HepG2 (cell line): ENCODE results near the gene PGGT1B. TPM values are rescaled to one million over a fixed set of nuclear protein-coding genes. Genes with fewer than 3 reads are reported as not detected.
A peak's percentile ranks its signal among the peaks of the same experiment; 100 is the strongest.

Experiments used
- FOXK1 ChIP-seq: sonication (generic); formaldehyde crosslinking; IDR thresholded peaks from 2 replicates; pipeline ENCODE4 v1.4.0; 2020; ENCODE audit warnings: low read depth, missing genetic modification reagents, borderline replicate concordance
- HDAC6 ChIP-seq: fragments of 200-600 bp; sonication (generic); IDR thresholded peaks from 2 replicates; pipeline ENCODE4 v1.7.0; 2017; ENCODE audit warnings: mild to moderate bottlenecking, antibody characterized with exemption, low read length, low read depth
- HIVEP1 ChIP-seq: sonication (generic); formaldehyde crosslinking; IDR thresholded peaks from 2 replicates; pipeline ENCODE4 v1.4.0; 2020; ENCODE audit warnings: mild to moderate bottlenecking, missing genetic modification reagents
- HOMEZ ChIP-seq: IDR thresholded peaks from 2 replicates; pipeline ENCODE4 v1.6.1; 2016; ENCODE audit warnings: low read depth
- NCOA2 ChIP-seq: sonication (generic); formaldehyde crosslinking; IDR thresholded peaks from 2 replicates; pipeline ENCODE4 v1.8.0; 2022; ENCODE audit warnings: inconsistent platforms
- NPAS2 ChIP-seq: sonication (generic); formaldehyde crosslinking; IDR thresholded peaks from 2 replicates; pipeline ENCODE4 v1.8.0; 2022; ENCODE audit warnings: mild to moderate bottlenecking, missing genetic modification reagents, borderline replicate concordance
- PBX3 ChIP-seq: sonication (generic); formaldehyde crosslinking; IDR thresholded peaks from 2 replicates; pipeline ENCODE4 v1.8.1; 2023; ENCODE audit warnings: missing genetic modification reagents, inconsistent platforms, borderline replicate concordance
- TFDP2 ChIP-seq: sonication (generic); formaldehyde crosslinking; IDR thresholded peaks from 2 replicates; pipeline ENCODE4 v1.4.0; 2020; ENCODE audit warnings: missing genetic modification reagents
- THAP11 ChIP-seq: IDR thresholded peaks from 2 replicates; pipeline ENCODE4 v1.6.1; 2016; ENCODE audit warnings: missing biosample characterization, missing genetic modification reagents
- ZMYM4 ChIP-seq: sonication (generic); formaldehyde crosslinking; IDR thresholded peaks from 2 replicates; pipeline ENCODE4 v1.8.1; 2023; ENCODE audit warnings: mild to moderate bottlenecking, missing genetic modification reagents
- ZNF138 ChIP-seq: sonication (generic); formaldehyde crosslinking; IDR thresholded peaks from 2 replicates; pipeline ENCODE4 v1.5.0; 2020; ENCODE audit warnings: mild to moderate bottlenecking, low read depth, missing genetic modification reagents
- ZNF264 ChIP-seq: sonication (generic); formaldehyde crosslinking; IDR thresholded peaks from 2 replicates; pipeline ENCODE4 v1.4.0; 2020; ENCODE audit warnings: missing genetic modification reagents
- ZNF430 ChIP-seq: sonication (generic); formaldehyde crosslinking; IDR thresholded peaks from 2 replicates; pipeline ENCODE4 v1.9.0; 2021; ENCODE audit warnings: mild to moderate bottlenecking, missing genetic modification reagents
- ZNF446 ChIP-seq: sonication (generic); formaldehyde crosslinking; IDR thresholded peaks from 2 replicates; pipeline ENCODE4 v1.5.0; 2020; ENCODE audit warnings: mild to moderate bottlenecking, missing genetic modification reagents
- ZNF569 ChIP-seq: sonication (generic); formaldehyde crosslinking; IDR thresholded peaks from 2 replicates; pipeline ENCODE4 v1.5.0; 2020; ENCODE audit warnings: mild to moderate bottlenecking, missing genetic modification reagents, moderate library complexity, borderline replicate concordance
- ZNF615 ChIP-seq: sonication (generic); formaldehyde crosslinking; IDR thresholded peaks from 2 replicates; pipeline ENCODE4 v1.5.0; 2020; ENCODE audit warnings: mild to moderate bottlenecking, missing genetic modification reagents, borderline replicate concordance
- ZNF878 ChIP-seq: sonication (generic); formaldehyde crosslinking; IDR thresholded peaks from 2 replicates; pipeline ENCODE4 v1.8.1; 2023; ENCODE audit warnings: mild to moderate bottlenecking, missing genetic modification reagents, moderate library complexity
- ZSCAN25 ChIP-seq: sonication (generic); formaldehyde crosslinking; IDR thresholded peaks from 2 replicates; pipeline ENCODE4 v1.8.0; 2022; ENCODE audit warnings: mild to moderate bottlenecking, missing genetic modification reagents
- polyA plus RNA-seq, 8 experiments: library from polyadenylated mRNA; depleted of rRNA in 3 of 8; stranded (reverse) in 7 of 8; unstranded in 1 of 8; fragments of >200 nt; fragmentation: Illumina TruSeq in 4 of 8; extraction: Trizol in 4 of 8; gene quantifications; 2 replicates each; pipeline versions ENCODE4 v1.2.1 to v1.2.3, GENCODE V29; 2011 to 2016; ENCODE audit warnings: low read depth in 4 of 8, missing spikeins in 1 of 8, mixed read lengths in 1 of 8; ENCODE audit not compliant: insufficient read depth in 1 of 8
- total RNA-seq, 5 experiments: library from RNA; depleted of rRNA; stranded (reverse); fragments of >200 nt; fragmentation: Illumina TruSeq; extraction: Trizol; gene quantifications; 2 replicates each; pipeline ENCODE4 v1.2.3, GENCODE V29; 2016; ENCODE audit warnings: low read depth in 1 of 5
- TF ChIP-seq, protein P1 (sequence below): sonication (generic); formaldehyde crosslinking; IDR thresholded peaks from 2 replicates; pipeline ENCODE4 v1.4.0; 2020; ENCODE audit warnings: missing genetic modification reagents
- TF ChIP-seq, protein P2 (sequence below): sonication (generic); formaldehyde crosslinking; IDR thresholded peaks from 2 replicates; pipeline ENCODE4 v1.9.0; 2022; ENCODE audit warnings: missing genetic modification reagents, mild to moderate bottlenecking, borderline replicate concordance
- TF ChIP-seq, protein P3 (sequence below): sonication (generic); formaldehyde crosslinking; IDR thresholded peaks from 2 replicates; pipeline ENCODE4 v1.8.0; 2022; ENCODE audit warnings: low read depth, missing genetic modification reagents

PGGT1B gene
- total and polyA plus RNA-seq, 2 of the 13 experiments (the other 11 are each of a cell fraction or from before 2014, with no cell fraction given), result 2.4 to 42.7 TPM

- TF ChIP-seq HDAC6 (no peak), NCOA2 (CRISPR knock-in tag) (peak; percentile 39), HIVEP1 (0 out of 2 replicates have a peak, but pooled peaks have one; percentile 55), ZNF878 (no peak), PBX3 (CRISPR knock-in tag) (no peak; the same call in 1 of the 2 replicates), ZNF430 (peak; percentile 50; the same call in 1 of the 2 replicates), ZNF615 (peak; percentile 40; the same call in 1 of the 2 replicates), ZNF569 (CRISPR knock-in tag) (no peak), ZNF446 (0 out of 2 replicates have a peak, but pooled peaks have one; percentile 31), FOXK1 (CRISPR knock-in tag) (peak; percentile 64; the same call in 1 of the 2 replicates), TFDP2 (CRISPR knock-in tag) (peak; percentile 40; the same call in 1 of the 2 replicates), ZNF264 (0 out of 2 replicates have a peak, but pooled peaks have one; percentile 40), NPAS2 (no peak), ZNF138 (CRISPR knock-in tag) (peak; percentile 38; the same call in 1 of the 2 replicates), ZMYM4 (CRISPR knock-in tag) (peak; percentile 83), HOMEZ (CRISPR knock-in tag) (0 out of 2 replicates have a peak, but pooled peaks have one; percentile 61), ZSCAN25 (CRISPR knock-in tag) (peak; percentile 74), THAP11 (CRISPR knock-in tag) (peak; percentile 90)
- TF ChIP-seq, protein P1, sequence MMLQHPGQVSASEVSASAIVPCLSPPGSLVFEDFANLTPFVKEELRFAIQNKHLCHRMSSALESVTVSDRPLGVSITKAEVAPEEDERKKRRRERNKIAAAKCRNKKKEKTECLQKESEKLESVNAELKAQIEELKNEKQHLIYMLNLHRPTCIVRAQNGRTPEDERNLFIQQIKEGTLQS (CRISPR knock-in tag), result no peak
- TF ChIP-seq, protein P2, sequence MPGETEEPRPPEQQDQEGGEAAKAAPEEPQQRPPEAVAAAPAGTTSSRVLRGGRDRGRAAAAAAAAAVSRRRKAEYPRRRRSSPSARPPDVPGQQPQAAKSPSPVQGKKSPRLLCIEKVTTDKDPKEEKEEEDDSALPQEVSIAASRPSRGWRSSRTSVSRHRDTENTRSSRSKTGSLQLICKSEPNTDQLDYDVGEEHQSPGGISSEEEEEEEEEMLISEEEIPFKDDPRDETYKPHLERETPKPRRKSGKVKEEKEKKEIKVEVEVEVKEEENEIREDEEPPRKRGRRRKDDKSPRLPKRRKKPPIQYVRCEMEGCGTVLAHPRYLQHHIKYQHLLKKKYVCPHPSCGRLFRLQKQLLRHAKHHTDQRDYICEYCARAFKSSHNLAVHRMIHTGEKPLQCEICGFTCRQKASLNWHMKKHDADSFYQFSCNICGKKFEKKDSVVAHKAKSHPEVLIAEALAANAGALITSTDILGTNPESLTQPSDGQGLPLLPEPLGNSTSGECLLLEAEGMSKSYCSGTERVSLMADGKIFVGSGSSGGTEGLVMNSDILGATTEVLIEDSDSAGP, result peak; percentile 89
- TF ChIP-seq, protein P3, sequence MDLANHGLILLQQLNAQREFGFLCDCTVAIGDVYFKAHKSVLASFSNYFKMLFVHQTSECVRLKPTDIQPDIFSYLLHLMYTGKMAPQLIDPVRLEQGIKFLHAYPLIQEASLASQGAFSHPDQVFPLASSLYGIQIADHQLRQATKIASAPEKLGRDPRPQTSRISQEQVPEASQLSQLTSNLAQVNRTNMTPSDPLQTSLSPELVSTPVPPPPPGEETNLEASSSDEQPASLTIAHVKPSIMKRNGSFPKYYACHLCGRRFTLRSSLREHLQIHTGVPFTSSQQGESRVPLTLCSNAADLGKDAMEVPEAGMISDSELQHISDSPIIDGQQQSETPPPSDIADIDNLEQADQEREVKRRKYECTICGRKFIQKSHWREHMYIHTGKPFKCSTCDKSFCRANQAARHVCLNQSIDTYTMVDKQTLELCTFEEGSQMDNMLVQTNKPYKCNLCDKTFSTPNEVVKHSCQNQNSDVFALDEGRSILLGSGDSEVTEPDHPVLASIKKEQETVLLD (CRISPR knock-in tag), result no peak
Observed at GRCh38 chr5:115262321-115263077, at the start of gene PGGT1B (continued).
